Measurements from ENCODE around the gene DOK1. TPM values are rescaled to one million over a fixed set of nuclear protein-coding genes. Genes with fewer than 3 reads are reported as not detected.

The DOK1 gene
- total RNA-seq, result 11.5 and 14.7 TPM in 2 replicates

GRCh38 chr2:74553892-74554819 lies at the start of gene DOK1, which contains the start of gene LOXL3:
Gene DOK1 (plus strand): TSS chr2:74554720. CDS start chr2:74554755, 35 bp downstream.
Gene LOXL3 (minus strand): TSS chr2:74553942. CDS start chr2:74552634, 1,308 bp downstream.

GRCh38 chr2:74507145-74507925 lies 47.2 kb upstream of the DOK1 start, which contains the start of gene PCGF1:
Gene PCGF1 (minus strand): TSS chr2:74507695. CDS start chr2:74507668, 27 bp downstream.

GRCh38 chr2:74514368-74515270 lies 39.9 kb upstream of the DOK1 start, which contains the start of gene TLX2:
Gene TLX2 (plus strand): TSS chr2:74514450. CDS start chr2:74514807, 357 bp downstream.

GRCh38 chr2:74525717-74526648 lies 28.5 kb upstream of the DOK1 start, which contains the start of gene DQX1:
Gene DQX1 (minus strand): TSS chr2:74526231. CDS start chr2:74525729, 502 bp downstream.

GRCh38 chr2:74529357-74530238 lies 24.9 kb upstream of the DOK1 start, which contains the start of the genes AUP1 and HTRA2:
Gene AUP1 (minus strand): TSS chr2:74529706. CDS start chr2:74529629, 77 bp downstream.
Gene HTRA2 (plus strand): TSS chr2:74529933. CDS start chr2:74530007, 74 bp downstream.

Other genes starting within 250 kb of the DOK1 start
- 0.65 and 1.1 TPM in 2 replicates for gene SLC4A5, start 211.3 kb upstream of the DOK1 start, total RNA-seq
- 139 and 141 TPM in 2 replicates for gene DCTN1, start 174.4 kb upstream of the DOK1 start, total RNA-seq
- 0.19 TPM in 1 of 2 replicates, not detected in the other for gene C2orf81, start 133.1 kb upstream of the DOK1 start, total RNA-seq
- gene WDR54, start 133.0 kb upstream of the DOK1 start, total RNA-seq, result 32.2 and 36.9 TPM in 2 replicates
- gene RTKN, start 112.8 kb upstream of the DOK1 start, total RNA-seq, result 10.8 and 17.0 TPM in 2 replicates
- gene INO80B, start 99.6 kb upstream of the DOK1 start, total RNA-seq, result 9.5 and 10.5 TPM in 2 replicates
- gene WBP1, start 96.3 kb upstream of the DOK1 start, total RNA-seq, result 29.4 and 39.2 TPM in 2 replicates
- gene MOGS, start 89.3 kb upstream of the DOK1 start, total RNA-seq, result 57.5 and 69.2 TPM in 2 replicates
- 18.8 and 20.6 TPM in 2 replicates for gene MRPL53, start 82.0 kb upstream of the DOK1 start, total RNA-seq
- gene CCDC142, start 71.7 kb upstream of the DOK1 start, total RNA-seq, result 19.5 and 22.9 TPM in 2 replicates
- gene TTC31, start 71.6 kb upstream of the DOK1 start, total RNA-seq, result 11.1 and 15.0 TPM in 2 replicates
- gene LBX2, start 55.1 kb upstream of the DOK1 start, total RNA-seq, result 2.9 and 3.8 TPM in 2 replicates
- gene PCGF1, start 47.0 kb upstream of the DOK1 start, total RNA-seq, result 13.3 and 14.0 TPM in 2 replicates
- gene TLX2, start 40.3 kb upstream of the DOK1 start, total RNA-seq, result not detected in 2 replicates
- under 0.01 and 0.10 TPM in 2 replicates for gene DQX1, start 28.5 kb upstream of the DOK1 start, total RNA-seq
- gene AUP1, start 25.0 kb upstream of the DOK1 start, total RNA-seq, result 96.4 and 116 TPM in 2 replicates
- gene HTRA2, start 24.8 kb upstream of the DOK1 start, total RNA-seq, result 32.9 and 42.8 TPM in 2 replicates
- gene LOXL3, start 778 bp upstream of the DOK1 start, total RNA-seq, result 1.6 and 2.2 TPM in 2 replicates
- not detected in 2 replicates for gene M1AP, start 93.6 kb downstream of the DOK1 start, total RNA-seq
- gene SEMA4F, start 99.5 kb downstream of the DOK1 start, total RNA-seq, result 3.6 TPM in 2 replicates